Aorta (tissue), 5 donors: Measurements from ENCODE around the gene GPR65. TPM values are rescaled to one million over a fixed set of nuclear protein-coding genes. Genes with fewer than 3 reads are reported as not detected.

Experiments
- ATAC-seq: fragments of 200-7000 bp; cut with Tn5 transposase; one replicate; pipeline ENCODE4 v1.9.1; 2022; ENCODE audit warnings: moderate library complexity; ENCODE audit not compliant: low FRiP score
- DNase-seq, 2 donors: peaks; one replicate each; pipeline ENCODE4 v3.0.0-alpha.2; 2020
- H3K27ac ChIP-seq, 2 donors: one replicate each; pipeline ENCODE4 v1.5.1; 2013; ENCODE audit warnings: low read length in 2 of 2, mild to moderate bottlenecking in 2 of 2, moderate library complexity in 2 of 2, control low read depth in 1 of 2, inconsistent platforms in 1 of 2, low read depth in 1 of 2
- H3K27me3 ChIP-seq, 2 donors: one replicate each; pipeline ENCODE4 v1.6.1; 2013; ENCODE audit warnings: control low read depth in 1 of 2, low read length in 1 of 2, mild to moderate bottlenecking in 1 of 2, moderate library complexity in 1 of 2; ENCODE audit not compliant: insufficient read depth in 2 of 2, control insufficient read depth in 1 of 2
- H3K36me3 ChIP-seq, 2 donors: one replicate each; pipeline ENCODE4 v1.6.1; 2013; ENCODE audit warnings: control low read depth in 1 of 2, low read length in 1 of 2, mild to moderate bottlenecking in 1 of 2; ENCODE audit not compliant: insufficient read depth in 2 of 2, control insufficient read depth in 1 of 2
- H3K4me1 ChIP-seq, 2 donors: one replicate each; pipeline ENCODE4 v1.6.1; 2013; ENCODE audit warnings: low read length in 2 of 2, control low read depth in 1 of 2, mild to moderate bottlenecking in 1 of 2, moderate library complexity in 1 of 2; ENCODE audit not compliant: insufficient read depth in 2 of 2, control insufficient read depth in 1 of 2
- H3K4me3 ChIP-seq, 2 donors: one replicate each; pipeline ENCODE4 v1.5.1; 2013; ENCODE audit warnings: low read length in 2 of 2, control low read depth in 1 of 2, mild to moderate bottlenecking in 1 of 2
- H3K9me3 ChIP-seq: one replicate; pipeline ENCODE4 v1.6.1; 2013; ENCODE audit warnings: mild to moderate bottlenecking, low read length; ENCODE audit not compliant: control insufficient read depth
- WGBS, 2 donors: extraction: QIAGEN DNeasy Blood & Tissue Kit; methylation state at CpG; one replicate each; pipeline ENCODE4 v1.1.7; 2013; 5-methylcytosine and 5-hydroxymethylcytosine counted together
- intact Hi-C, 2 donors: fragments of 100-400 bp; cut with DNase I; formaldehyde crosslinking; loops; one replicate each; pipeline versions ENCODE4 v1.14.2 to v1.15.0; 2022
- polyA plus RNA-seq, 2 donors: library from polyadenylated mRNA; stranded (reverse); fragments of 200-250 nt; gene quantifications; one replicate each; pipeline ENCODE4 v1.2.3, GENCODE V29; 2013
- total RNA-seq, 2 donors: library from RNA; stranded (reverse); fragmentation: NEBNext Ultra II Directional; extraction: Animal tissue kit (Norgen Biotek cat#: 25700); gene quantifications; one replicate each; pipeline ENCODE4 v1.2.1, GENCODE V29; 2021
- donor health status: healthy with polysubstance abuse.
- donor health status: Bipolar disorder and iron deficiency.
- donor health status: DM: no; HTN: no; CAD: no.
- donor health status: DM: no; HTN: no; CAD: no.
- donor health status: DM: yes; HTN: yes; CAD: no.

GPR65 gene
- total and polyA plus RNA-seq, 4 donors = 0.28 to 3.9 (median 2.3) TPM

- no peak for ATAC-seq
- H3K27ac ChIP-seq = no peak overlapping the region
- 94 to 96% methylated on average over 5 of the region's 5 CpGs for WGBS, 2 donors
- H3K4me3 ChIP-seq = no peak overlapping the region
- H3K9me3 ChIP-seq = no peaks in the 10 kb centered on the region
- H3K4me1 ChIP-seq = no peaks in the 10 kb centered on the region
- no peaks in the 10 kb centered on the region for H3K27me3 ChIP-seq
- intact Hi-C loops = no loop called here
- DNase-seq = no peak
- no peaks in the 10 kb centered on the region for H3K36me3 ChIP-seq
Measured at GRCh38 chr14:87989221-87989955, 15.5 kb upstream of the GPR65 start.

- ATAC-seq (no peak), DNase-seq (no peak)
- no peak overlapping the region for H3K4me3 ChIP-seq
- no peaks in the 10 kb centered on the region for H3K36me3 ChIP-seq
- 90 to 98% methylated on average over 2 of the region's 2 CpGs for WGBS, 2 donors
- H3K27ac ChIP-seq = no peak overlapping the region
- H3K4me1 ChIP-seq = no peaks in the 10 kb centered on the region
- intact Hi-C loops = no loop called here
- H3K27me3 ChIP-seq = no peaks in the 10 kb centered on the region
- H3K9me3 ChIP-seq = no peaks in the 10 kb centered on the region
Measured at GRCh38 chr14:87989956-87990299, 15.0 kb upstream of the GPR65 start.

GRCh38 chr14:87990682-87991081 is 14.3 kb upstream of the GPR65 start:
- no peak for ATAC-seq
- WGBS, 2 donors = 92 to 96% methylated on average over 4 of the region's 4 CpGs
- intact Hi-C loops = no loop called here
- H3K27me3 ChIP-seq = no peaks in the 10 kb centered on the region
- H3K27ac ChIP-seq = no peak overlapping the region
- no peak for DNase-seq
- H3K4me3 ChIP-seq = no peak overlapping the region
- no peaks in the 10 kb centered on the region for H3K36me3 ChIP-seq
- H3K4me1 ChIP-seq = no peaks in the 10 kb centered on the region
- no peaks in the 10 kb centered on the region for H3K9me3 ChIP-seq

- intact Hi-C loops = no loop called here
- Histone ChIP-seq H3K4me1 (no peaks in the 10 kb centered on the region), H3K27ac (peak overlapping the region in 1 of 2 donors; percentile 83), H3K4me3 (peak overlapping the region; percentile 45 to 73), H3K36me3 (no peaks in the 10 kb centered on the region), H3K27me3 (no peaks in the 10 kb centered on the region), H3K9me3 (no peaks in the 10 kb centered on the region)
- WGBS, 2 donors = 1 to 3% methylated on average over 20 of the region's 20 CpGs
- DNase-seq (peak in 1 of 2 donors; percentile 40), ATAC-seq (peak; percentile 65)
Measured at GRCh38 chr14:87992346-87992717, 12.6 kb upstream of the GPR65 start.

- intact Hi-C loops = no loop called here
- WGBS, 2 donors = 3 to 4% methylated on average over 61 to 83 of the region's 83 CpGs
- no peaks in the 10 kb centered on the region for H3K9me3 ChIP-seq
- peak within 1 kb of the TSS; percentile 45 to 73 for H3K4me3 ChIP-seq
- DNase-seq (peak; percentile 98), ATAC-seq (peak; percentile 97)
- no peaks in the 10 kb centered on the region for H3K4me1 ChIP-seq
- H3K27ac ChIP-seq = peak within 1 kb of the TSS; percentile 83 to 85
- H3K27me3 ChIP-seq = no peaks in the 10 kb centered on the region
- no peaks in the 10 kb centered on the region for H3K36me3 ChIP-seq
Measured at GRCh38 chr14:87992718-87993628, 12.0 kb upstream of the GPR65 start, which contains the start of gene GALC. Gene GALC (minus strand): TSS chr14:87993182. CDS start chr14:87993164, 18 bp downstream.

- H3K4me1 ChIP-seq = no peaks in the 10 kb centered on the region
- intact Hi-C loops = no loop called here
Measured at GRCh38 chr14:87994974-87995373, 10.0 kb upstream of the GPR65 start.

GRCh38 chr14:87995500-87996290 is 9.2 kb upstream of the GPR65 start:
- Histone ChIP-seq H3K27me3 (no peaks in the 10 kb centered on the region), H3K4me3 (no peak overlapping the region), H3K4me1 (no peaks in the 10 kb centered on the region), H3K9me3 (no peaks in the 10 kb centered on the region), H3K27ac (no peak overlapping the region), H3K36me3 (no peaks in the 10 kb centered on the region)
- DNase-seq (no peak), ATAC-seq (no peak)
- WGBS, 2 donors = 61 to 67% methylated on average over 6 of the region's 6 CpGs
- intact Hi-C loops = no loop called here

More at GRCh38 chr14:87994974-87995373, 10.0 kb upstream of the GPR65 start:
- 93 to 94% methylated on average over 6 of the region's 6 CpGs for WGBS, 2 donors
- H3K27me3 ChIP-seq = no peaks in the 10 kb centered on the region
- ATAC-seq (no peak), DNase-seq (no peak)
- H3K4me3 ChIP-seq = no peak overlapping the region
- no peaks in the 10 kb centered on the region for H3K9me3 ChIP-seq
- no peaks in the 10 kb centered on the region for H3K36me3 ChIP-seq
- H3K27ac ChIP-seq = no peak overlapping the region

- H3K4me1 ChIP-seq = no peaks in the 10 kb centered on the region
- 65 to 71% methylated on average over 1 of the region's 1 CpG for WGBS, 2 donors
- no peaks in the 10 kb centered on the region for H3K27me3 ChIP-seq
- H3K9me3 ChIP-seq = no peaks in the 10 kb centered on the region
- H3K27ac ChIP-seq = no peak overlapping the region
- no peak overlapping the region for H3K4me3 ChIP-seq
- H3K36me3 ChIP-seq = no peaks in the 10 kb centered on the region
- no peak for ATAC-seq
- intact Hi-C loops = no loop called here
- no peak for DNase-seq
Measured at GRCh38 chr14:87996291-87996592, 8.7 kb upstream of the GPR65 start.
